ENCODE data around the gene SMG6. TPM values are rescaled to one million over a fixed set of nuclear protein-coding genes. Genes with fewer than 3 reads are reported as not detected.

Gene SMG6
- total RNA-seq, 4 donors from 2014 or later = 13.3 to 74.9 (median 41.6) TPM

GRCh38 chr17:2123375-2124251 is 180.0 kb downstream of the SMG6 start:
- intact Hi-C loops (cut with DNase I; ENCODE audit: low total_unique reads) = no loop called here
- no peaks in the 10 kb centered on the region for H3K9me3 ChIP-seq
- H3K27me3 ChIP-seq = no peaks in the 10 kb centered on the region
- DNase-seq = no peak
- H3K4me1 ChIP-seq = peaks cover 3 to 5% of the 10 kb centered on the region in 2 donors
- H3K4me3 ChIP-seq = no peak overlapping the region
- peak overlapping the region; percentile 79 to 86 for H3K27ac ChIP-seq
- no peaks in the 10 kb centered on the region for H3K36me3 ChIP-seq
- no peak for TF ChIP-seq POLR2A (IDR thresholded peaks at IDR 0.05)
- TF ChIP-seq, protein P1, sequence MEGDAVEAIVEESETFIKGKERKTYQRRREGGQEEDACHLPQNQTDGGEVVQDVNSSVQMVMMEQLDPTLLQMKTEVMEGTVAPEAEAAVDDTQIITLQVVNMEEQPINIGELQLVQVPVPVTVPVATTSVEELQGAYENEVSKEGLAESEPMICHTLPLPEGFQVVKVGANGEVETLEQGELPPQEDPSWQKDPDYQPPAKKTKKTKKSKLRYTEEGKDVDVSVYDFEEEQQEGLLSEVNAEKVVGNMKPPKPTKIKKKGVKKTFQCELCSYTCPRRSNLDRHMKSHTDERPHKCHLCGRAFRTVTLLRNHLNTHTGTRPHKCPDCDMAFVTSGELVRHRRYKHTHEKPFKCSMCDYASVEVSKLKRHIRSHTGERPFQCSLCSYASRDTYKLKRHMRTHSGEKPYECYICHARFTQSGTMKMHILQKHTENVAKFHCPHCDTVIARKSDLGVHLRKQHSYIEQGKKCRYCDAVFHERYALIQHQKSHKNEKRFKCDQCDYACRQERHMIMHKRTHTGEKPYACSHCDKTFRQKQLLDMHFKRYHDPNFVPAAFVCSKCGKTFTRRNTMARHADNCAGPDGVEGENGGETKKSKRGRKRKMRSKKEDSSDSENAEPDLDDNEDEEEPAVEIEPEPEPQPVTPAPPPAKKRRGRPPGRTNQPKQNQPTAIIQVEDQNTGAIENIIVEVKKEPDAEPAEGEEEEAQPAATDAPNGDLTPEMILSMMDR (IDR thresholded peaks at IDR 0.05) = no peak

DNA sequence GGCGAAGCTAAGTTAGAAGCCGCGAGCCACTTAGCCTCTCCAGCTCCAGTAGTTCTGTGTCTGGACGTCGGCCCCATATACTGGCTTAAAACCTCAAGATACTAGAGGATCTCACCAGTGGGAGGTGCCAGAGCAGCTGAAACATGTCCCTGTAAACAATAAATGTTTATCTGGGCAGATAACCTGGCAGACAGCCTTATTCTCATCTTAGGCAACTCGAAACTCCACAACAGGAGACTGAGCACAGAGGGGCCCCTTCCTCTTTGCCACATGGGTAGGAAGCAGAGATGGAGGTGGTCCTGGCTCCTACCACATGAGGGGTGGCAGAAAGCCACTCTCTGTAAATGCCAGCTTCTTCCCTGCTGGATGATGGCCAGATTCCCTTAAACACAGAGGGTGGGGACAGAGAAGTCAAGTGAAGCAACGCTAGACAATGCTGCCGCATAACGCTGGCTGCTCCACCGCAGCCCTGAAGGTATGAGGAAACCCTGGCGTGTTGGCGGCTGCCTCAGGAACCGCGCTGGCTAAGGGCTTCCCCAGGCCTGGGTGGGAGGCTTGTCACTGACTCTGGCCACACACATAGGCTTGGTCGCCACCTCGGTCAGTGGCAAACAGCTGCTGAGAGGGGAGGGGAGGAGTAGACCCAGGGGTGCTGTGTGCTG is 180.8 kb downstream of the SMG6 start:
- intact Hi-C loops (cut with DNase I; ENCODE audit: low total_unique reads) = no loop called here
- no peak overlapping the region for H3K4me3 ChIP-seq

GRCh38 chr17:2120586-2121335 is 182.8 kb downstream of the SMG6 start:
- peaks cover 3 to 5% of the 10 kb centered on the region in 2 donors for H3K4me1 ChIP-seq
- no peaks in the 10 kb centered on the region for H3K9me3 ChIP-seq
- intact Hi-C loops (cut with DNase I; ENCODE audit: low total_unique reads) = no loop called here
- DNase-seq = no peak
- H3K27me3 ChIP-seq = no peaks in the 10 kb centered on the region
- H3K27ac ChIP-seq = no peak overlapping the region
- no peak for TF ChIP-seq POLR2A (IDR thresholded peaks at IDR 0.05)
- TF ChIP-seq, protein P1 (IDR thresholded peaks at IDR 0.05) = no peak
- H3K4me3 ChIP-seq = no peak overlapping the region
- no peaks in the 10 kb centered on the region for H3K36me3 ChIP-seq

More for the DNA sequence above, 180.8 kb downstream of the SMG6 start:
- H3K36me3 ChIP-seq = no peaks in the 10 kb centered on the region
- peaks cover 3 to 5% of the 10 kb centered on the region in 2 donors for H3K4me1 ChIP-seq
- peak; percentile 68 to 74 for DNase-seq
- no peaks in the 10 kb centered on the region for H3K9me3 ChIP-seq
- no peak for TF ChIP-seq POLR2A (IDR thresholded peaks at IDR 0.05)
- TF ChIP-seq, protein P1 (IDR thresholded peaks at IDR 0.05) = peak in 3 of 4 experiments; percentile 7 to 30 (median 12)
- peak overlapping the region; percentile 79 to 86 for H3K27ac ChIP-seq
- no peaks in the 10 kb centered on the region for H3K27me3 ChIP-seq

- intact Hi-C loops (cut with DNase I; ENCODE audit: low total_unique reads) = no loop called here
- TF ChIP-seq, protein P1 (IDR thresholded peaks at IDR 0.05) = no peak
- TF ChIP-seq POLR2A (IDR thresholded peaks at IDR 0.05) = no peak
- Histone ChIP-seq H3K36me3 (no peaks in the 10 kb centered on the region), H3K4me3 (no peak overlapping the region), H3K4me1 (no peaks in the 10 kb centered on the region), H3K27ac (no peak overlapping the region), H3K9me3 (no peaks in the 10 kb centered on the region), H3K27me3 (no peaks in the 10 kb centered on the region)
- DNase-seq = no peak
These were observed 190.3 kb downstream of the SMG6 start for GRCh38 chr17:2113279-2113622.

Measured in uterus (tissue), 4 donors.